Left hindlimb (tissue), 1 donor: Measurements from ENCODE around the gene SMARCAD1.
"Not testable (repeated sequence)": the region's sequence is repeated elsewhere in the genome, so short reads cannot be mapped to it uniquely, and the experiment has no call there.

Experiments
- DNase-seq: peaks from one replicate; pipeline ENCODE4 v3.0.0-alpha.2; 2018

Gene SMARCAD1

GRCh38 chr4:94304365-94304971 lies 96.8 kb downstream of the SMARCAD1 start:
- DNase-seq: no peak

DNA sequence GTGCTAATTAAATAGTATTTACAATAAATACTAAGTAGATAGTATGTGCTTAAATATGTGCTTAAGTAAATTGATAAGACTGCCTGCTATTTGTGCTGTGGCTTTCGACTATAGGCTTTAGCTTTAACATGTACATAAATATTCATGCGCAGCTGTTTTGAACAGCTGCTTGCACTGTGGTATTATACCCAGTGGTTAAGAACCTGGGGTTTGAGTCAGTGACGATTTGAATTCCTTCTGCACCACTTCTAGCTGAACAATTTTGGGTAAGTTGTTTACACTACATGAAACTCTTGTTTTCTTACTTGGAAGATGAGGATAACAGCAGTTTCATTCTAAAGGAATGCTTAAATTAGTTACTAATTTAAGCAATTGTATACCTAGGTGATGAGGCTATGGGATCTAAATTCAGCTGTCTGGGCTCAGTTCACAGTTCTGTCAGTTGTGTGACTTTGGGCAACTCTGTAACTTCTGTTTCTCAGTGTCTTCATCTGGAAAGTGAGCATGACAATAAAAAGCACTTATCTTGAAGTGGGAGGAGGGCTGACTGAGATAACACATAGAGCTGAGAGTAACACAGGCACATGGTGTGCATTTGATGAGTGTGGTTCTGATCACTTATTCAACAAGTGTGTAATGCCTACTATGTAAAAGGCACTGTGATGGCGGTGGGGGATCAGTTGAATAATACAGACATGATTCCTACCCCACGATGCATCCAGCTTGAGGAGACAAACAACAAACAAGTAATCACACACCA lies 98.0 kb downstream of the SMARCAD1 start:
- DNase-seq: no peak

DNA sequence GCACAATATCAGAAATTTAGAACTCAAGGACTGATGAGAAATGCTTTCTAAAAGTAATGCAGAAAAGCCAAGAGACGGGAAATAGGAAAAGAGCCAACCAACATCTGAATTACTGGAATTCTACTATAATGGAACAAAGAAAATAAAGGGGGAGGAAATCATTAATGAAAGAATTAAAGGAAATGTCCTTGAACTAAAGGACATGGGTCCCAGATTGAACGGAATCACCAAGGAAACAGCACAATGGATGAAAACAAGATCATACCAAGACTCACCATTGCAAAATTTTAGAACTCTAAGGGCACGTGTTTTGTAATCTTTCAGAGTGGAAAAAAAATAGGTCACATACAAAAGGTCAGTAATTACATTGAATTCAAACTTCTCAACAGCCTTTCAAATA lies 99.0 kb downstream of the SMARCAD1 start:
- no peak for DNase-seq

DNA sequence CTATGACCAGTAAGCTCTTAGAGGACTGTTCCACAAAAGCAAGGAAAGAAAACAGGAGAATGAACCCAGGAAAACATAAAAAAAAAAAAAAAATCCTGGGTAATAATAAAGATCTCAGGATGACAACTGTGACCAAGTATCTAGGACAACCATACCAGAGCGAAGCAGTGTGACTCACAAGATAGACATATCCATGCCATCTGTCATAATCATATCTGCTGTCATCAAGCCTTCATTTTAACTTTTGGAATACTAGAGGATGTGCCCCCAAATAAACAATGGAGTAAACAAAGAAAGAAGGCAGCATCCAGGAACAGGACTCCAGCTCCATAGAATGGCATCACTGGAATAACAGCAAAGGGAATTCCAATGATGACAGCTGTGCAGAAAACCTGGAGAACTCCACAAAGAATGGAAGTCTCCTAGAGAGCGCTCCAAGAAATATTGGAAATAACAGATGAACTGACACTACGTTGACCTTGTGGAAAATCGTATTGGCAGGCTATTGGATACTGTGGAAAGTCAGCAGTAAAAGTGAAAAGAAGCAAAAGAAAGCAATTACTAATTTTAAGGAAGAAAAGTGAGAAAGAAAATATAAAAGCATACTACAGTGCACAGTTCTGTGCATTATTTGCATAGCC lies 99.7 kb downstream of the SMARCAD1 start:
- DNase-seq: no peak

- not testable (repeated sequence) for DNase-seq
Observed at GRCh38 chr4:94319927-94320326, 112.3 kb downstream of the SMARCAD1 start.

GRCh38 chr4:94325835-94326234 lies 118.2 kb downstream of the SMARCAD1 start:
- DNase-seq: no peak

GRCh38 chr4:94329933-94330332 lies 122.3 kb downstream of the SMARCAD1 start:
- DNase-seq: no peak

DNA sequence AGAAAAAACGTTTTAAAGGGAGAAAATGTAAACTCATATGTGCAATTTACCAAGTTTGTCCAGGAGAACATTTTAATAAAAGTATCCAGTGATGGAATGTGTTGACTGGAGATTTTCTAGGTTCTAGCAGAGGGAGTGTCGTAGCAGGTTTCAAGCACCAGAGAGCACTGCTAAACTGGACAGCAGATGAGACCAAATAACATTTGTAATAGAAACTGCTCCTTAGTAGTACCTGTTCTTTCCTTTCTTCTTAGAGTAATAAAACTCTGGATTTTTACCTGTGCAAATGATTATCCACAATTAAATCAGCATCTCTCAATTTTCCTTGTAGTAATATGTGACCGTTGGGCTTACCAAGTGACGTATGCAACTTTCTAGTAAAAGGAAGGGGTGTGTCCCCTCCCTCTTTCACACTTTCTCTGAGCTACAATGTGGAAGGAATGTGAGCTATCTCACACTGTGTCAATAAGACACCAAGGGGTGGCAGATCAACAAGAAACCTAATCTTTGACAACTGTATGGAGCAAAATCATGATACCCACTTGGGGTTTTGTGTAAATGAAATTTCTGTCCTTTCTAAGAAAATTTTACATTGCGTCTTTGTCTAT lies 125.4 kb downstream of the SMARCAD1 start:
- DNase-seq: no peak

- DNase-seq: no peak
Observed at GRCh38 chr4:94333866-94334265, 126.2 kb downstream of the SMARCAD1 start.

GRCh38 chr4:94334476-94334875 lies 126.8 kb downstream of the SMARCAD1 start:
- no peak for DNase-seq

DNA sequence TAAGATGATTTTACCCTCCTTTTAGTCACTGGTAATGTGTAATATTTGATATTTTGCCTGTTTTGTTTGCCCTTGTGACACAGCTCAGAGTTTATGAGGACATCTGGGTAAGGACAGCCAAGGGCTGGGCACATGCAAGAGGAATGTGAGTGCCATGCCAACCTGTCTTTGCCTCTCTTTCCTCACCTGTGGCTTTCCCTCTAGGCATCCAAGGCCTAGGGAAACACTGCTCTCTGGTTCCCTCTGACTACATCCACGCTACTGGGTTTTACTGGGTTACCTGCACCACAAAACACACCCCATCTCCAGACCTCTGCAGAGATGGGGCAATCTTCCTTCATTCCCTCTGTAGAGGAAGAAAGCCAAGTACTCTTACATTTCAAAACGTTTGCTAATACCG lies 127.3 kb downstream of the SMARCAD1 start:
- DNase-seq: no peak

- DNase-seq: no peak
Observed at GRCh38 chr4:94336303-94336702, 128.6 kb downstream of the SMARCAD1 start.

DNA sequence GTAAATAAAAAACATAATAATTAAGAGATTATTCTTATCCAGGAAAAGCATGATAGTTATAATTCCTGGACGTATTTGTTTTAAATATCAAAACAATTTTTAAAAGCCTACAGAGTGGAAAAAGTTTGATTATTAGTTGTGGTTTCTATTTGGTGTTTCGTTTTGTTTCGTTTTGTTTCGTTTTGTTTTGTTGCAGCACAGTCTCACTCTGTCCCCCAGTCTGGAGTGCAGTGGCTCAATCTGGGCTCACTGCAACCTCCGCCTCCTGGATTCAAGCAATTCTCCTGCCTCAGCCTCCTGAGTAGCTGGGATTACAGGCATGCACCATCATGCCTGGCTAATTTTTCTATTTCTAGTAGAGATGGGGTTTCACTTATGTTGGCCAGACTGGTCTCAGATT lies 129.1 kb downstream of the SMARCAD1 start:
- not testable (repeated sequence) for DNase-seq

- no peak for DNase-seq
Observed at GRCh38 chr4:94338681-94339351, 131.2 kb downstream of the SMARCAD1 start.

GRCh38 chr4:94339779-94340178 lies 132.1 kb downstream of the SMARCAD1 start:
- DNase-seq: no peak
